Jurkat, Clone E6-1 (cell line): ENCODE data around the gene CACNA2D1.

Experiments
- DNase-seq: peaks from one replicate; pipeline ENCODE4 v3.0.0-alpha.2; 2011; ENCODE audit warnings: low read depth, low spot score
- H3K4me3 ChIP-seq: 2 replicates; pipeline ENCODE4 v1.5.1; 2011; ENCODE audit warnings: mild to moderate bottlenecking, low read length, control low read depth, moderate library complexity

The CACNA2D1 gene

DNA sequence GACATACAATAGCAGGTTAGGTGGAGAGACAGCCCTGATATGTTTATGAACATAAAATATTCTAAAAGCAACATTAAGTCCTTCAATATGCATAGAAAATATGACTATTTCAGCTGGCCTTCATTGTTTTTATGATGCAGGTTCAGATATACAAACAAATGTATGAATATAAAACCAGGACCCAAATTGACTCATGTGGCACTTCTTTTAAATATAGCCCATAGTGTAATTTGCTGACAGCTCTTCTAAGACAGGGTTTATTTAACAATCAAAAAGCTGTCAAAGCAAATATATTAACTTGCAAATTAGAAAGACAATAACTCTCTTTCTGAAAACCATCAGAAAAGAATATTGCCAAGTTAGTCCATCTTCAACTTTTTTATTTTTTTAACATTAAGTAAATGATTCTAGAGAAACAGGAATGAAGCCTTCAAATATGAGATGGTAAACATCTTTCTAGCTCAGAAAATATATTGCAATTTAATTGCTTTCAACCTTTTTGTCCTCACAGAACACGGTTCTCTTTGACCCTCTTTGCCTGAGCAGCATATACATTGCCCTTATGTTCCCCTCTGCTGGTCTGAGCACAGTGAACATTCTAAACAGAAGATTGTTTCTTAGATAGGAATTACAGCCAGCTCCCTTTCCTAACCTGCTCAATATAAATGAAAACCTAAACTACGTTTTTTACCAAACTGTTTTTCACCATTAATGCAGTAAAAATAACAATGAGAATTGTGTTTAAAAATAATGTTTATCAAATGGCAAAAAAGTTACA is 82.8 kb downstream of the CACNA2D1 start:
- no peak for DNase-seq
- no peak overlapping the region for H3K4me3 ChIP-seq

DNA sequence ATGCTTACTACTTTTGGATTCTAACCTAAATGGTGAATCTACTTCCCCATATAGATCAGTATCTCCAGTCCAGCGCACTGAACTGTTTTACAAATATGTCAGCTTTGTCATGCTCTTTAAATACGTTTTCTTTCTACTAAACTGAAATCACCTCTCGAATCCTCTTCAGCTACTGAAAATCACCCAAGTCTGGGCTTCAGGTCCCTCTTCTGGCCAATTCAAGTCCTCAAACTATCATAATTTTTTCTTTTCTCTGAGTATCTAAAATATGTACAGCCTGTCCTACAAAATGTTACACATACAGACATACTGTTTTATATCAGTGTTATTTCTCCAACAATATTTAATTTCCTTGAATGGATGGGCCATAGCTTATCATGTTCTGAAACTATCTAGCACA is 84.2 kb downstream of the CACNA2D1 start:
- no peak for DNase-seq
- H3K4me3 ChIP-seq, result no peak overlapping the region

DNA sequence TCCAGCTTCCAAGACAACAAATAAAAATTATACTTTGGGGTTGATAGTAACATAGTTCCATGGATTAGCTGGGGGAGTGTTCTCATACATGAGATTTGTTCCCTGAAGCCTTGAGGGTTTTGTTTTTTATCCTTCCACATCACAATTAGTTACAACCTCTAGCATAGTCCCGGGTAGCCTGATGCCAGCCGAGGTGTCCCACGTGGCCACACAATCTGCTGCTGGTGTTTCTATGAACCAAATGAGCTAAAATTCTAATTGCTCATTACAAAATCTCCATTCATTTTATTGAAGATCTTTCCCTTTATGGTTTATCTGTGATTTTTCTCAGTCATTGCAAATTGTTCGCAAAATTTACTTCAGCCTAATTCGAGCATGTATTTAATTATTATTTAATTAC is 84.7 kb downstream of the CACNA2D1 start:
- no peak for DNase-seq
- H3K4me3 ChIP-seq, result no peak overlapping the region

GRCh38 chr7:82358009-82358578 is 85.5 kb downstream of the CACNA2D1 start:
- DNase-seq, result no peak

GRCh38 chr7:82348251-82348650 is 95.3 kb downstream of the CACNA2D1 start:
- H3K4me3 ChIP-seq, result no peak overlapping the region

More at GRCh38 chr7:82358009-82358578, 85.5 kb downstream of the CACNA2D1 start:
- no peak overlapping the region for H3K4me3 ChIP-seq

DNA sequence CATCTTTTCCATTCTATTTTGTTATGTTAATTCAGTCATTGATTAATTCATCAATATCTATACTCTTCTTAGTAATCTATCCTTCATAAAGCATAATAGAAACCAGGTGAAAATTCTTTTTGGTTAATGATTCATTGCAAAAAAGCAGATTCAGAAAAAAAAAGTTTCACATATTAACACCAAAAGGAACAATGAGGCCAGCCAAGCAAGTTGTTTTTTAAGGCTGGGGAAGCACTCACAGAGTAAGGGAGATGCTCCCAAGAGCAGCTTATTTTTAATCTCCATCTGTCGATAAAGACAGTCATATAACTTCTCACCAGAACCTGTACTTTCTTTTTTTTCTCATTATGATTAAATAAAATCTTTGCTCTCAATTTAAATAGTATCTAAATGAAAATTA is 95.8 kb downstream of the CACNA2D1 start:
- H3K4me3 ChIP-seq, result no peak overlapping the region
- no peak for DNase-seq

More at GRCh38 chr7:82348251-82348650, 95.3 kb downstream of the CACNA2D1 start:
- no peak for DNase-seq

DNA sequence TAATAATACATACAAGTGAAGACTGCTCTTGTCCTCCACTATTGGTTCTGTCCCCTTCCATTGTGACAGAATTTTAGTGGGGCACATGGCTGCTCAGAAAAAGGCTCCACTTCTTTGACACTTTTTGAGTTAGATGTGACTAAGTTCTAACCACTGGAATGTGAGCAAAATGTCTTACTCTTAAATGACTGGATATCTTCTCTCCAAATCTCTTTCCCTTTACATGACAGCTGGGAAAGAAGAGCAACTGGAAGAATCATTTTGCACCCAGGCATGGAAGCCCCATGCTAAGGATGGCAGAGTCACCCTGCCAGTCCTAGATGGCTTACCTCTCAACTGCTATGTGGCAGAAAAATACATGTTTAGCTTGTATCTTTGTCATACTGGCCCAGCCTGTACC is 97.7 kb downstream of the CACNA2D1 start:
- DNase-seq, result no peak
- no peak overlapping the region for H3K4me3 ChIP-seq

GRCh38 chr7:82343716-82344115 is 99.9 kb downstream of the CACNA2D1 start:
- no peak overlapping the region for H3K4me3 ChIP-seq
- no peak for DNase-seq

- no peak for DNase-seq
- no peak overlapping the region for H3K4me3 ChIP-seq
Measured at GRCh38 chr7:82339958-82340357, 103.6 kb downstream of the CACNA2D1 start.

- peak; percentile 1 for DNase-seq
- no peak overlapping the region for H3K4me3 ChIP-seq
Measured at GRCh38 chr7:82335927-82336326, 107.7 kb downstream of the CACNA2D1 start.

GRCh38 chr7:82335001-82335400 is 108.6 kb downstream of the CACNA2D1 start:
- no peak for DNase-seq
- no peak overlapping the region for H3K4me3 ChIP-seq

DNA sequence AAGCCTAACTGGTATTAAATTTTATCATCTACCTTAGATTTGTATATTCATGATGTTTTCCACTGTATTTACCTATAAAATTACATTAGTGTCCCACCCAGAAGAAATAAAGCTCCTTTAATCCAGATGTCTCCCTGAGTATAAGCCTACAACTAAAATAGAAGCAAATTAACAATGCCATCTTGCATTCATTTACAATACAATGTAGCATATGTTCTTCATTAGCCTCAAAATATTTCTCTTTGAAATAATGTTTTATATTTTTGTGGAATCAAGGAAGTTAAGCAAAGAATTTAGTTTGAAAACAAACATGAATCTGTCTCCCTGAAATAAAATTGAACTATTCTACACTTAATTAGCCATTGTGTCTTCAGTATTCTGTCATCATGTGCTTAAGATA is 112.3 kb downstream of the CACNA2D1 start:
- no peak for DNase-seq
- H3K4me3 ChIP-seq, result no peak overlapping the region

GRCh38 chr7:82330706-82331215 is 112.8 kb downstream of the CACNA2D1 start:
- DNase-seq, result no peak
- no peak overlapping the region for H3K4me3 ChIP-seq

GRCh38 chr7:82327898-82328297 is 115.7 kb downstream of the CACNA2D1 start:
- H3K4me3 ChIP-seq, result no peak overlapping the region
- DNase-seq, result no peak

DNA sequence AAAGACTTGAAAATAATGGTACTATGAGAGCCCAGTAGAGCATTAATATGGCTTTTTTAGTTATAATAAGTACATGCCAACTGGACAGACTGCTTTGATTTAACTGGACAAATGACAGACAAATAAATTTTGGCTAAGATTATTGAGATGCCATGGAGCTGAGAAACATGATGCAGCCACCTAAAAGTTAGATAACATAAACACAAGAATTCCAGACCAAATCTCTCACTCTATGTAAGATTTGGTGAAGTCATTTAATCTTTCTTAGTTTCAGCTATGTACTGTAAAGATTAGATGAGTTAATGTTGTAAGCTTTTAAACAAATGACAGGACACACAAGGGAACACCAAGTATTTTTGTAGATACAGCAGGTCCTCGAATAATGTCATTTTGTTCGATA is 118.2 kb downstream of the CACNA2D1 start:
- DNase-seq, result no peak

GRCh38 chr7:82323806-82324205 is 119.8 kb downstream of the CACNA2D1 start:
- no peak for DNase-seq
- H3K4me3 ChIP-seq, result no peak overlapping the region

More for the DNA sequence above, 118.2 kb downstream of the CACNA2D1 start:
- no peak overlapping the region for H3K4me3 ChIP-seq

- no peak for DNase-seq
- H3K4me3 ChIP-seq, result no peak overlapping the region
Measured at GRCh38 chr7:82319674-82320118, 123.9 kb downstream of the CACNA2D1 start.

DNA sequence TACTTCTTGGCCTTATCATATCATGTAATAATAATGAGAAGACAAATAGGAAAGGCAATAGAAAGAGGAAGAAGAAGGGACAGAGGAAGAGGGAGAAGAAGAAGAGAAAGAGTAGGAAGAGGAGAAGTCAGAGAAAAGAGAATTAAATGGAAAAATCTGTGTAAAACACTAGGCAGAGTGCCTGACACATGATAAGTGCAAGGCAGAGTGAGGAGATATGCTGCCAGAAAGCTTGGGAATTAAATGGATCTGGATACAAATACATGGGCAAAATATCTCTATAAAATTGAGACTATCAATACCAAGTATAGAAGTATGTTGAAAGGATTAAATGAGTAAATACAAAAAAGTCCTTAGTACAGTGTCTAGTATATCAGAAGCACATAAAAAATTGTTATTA is 124.8 kb downstream of the CACNA2D1 start:
- no peak for DNase-seq
- H3K4me3 ChIP-seq, result no peak overlapping the region

GRCh38 chr7:82317760-82318159 is 125.8 kb downstream of the CACNA2D1 start:
- no peak for DNase-seq
- no peak overlapping the region for H3K4me3 ChIP-seq

GRCh38 chr7:82317257-82317721 is 126.3 kb downstream of the CACNA2D1 start:
- DNase-seq, result no peak
- no peak overlapping the region for H3K4me3 ChIP-seq
